Peyer's patch (tissue), 4 donors: ENCODE measurements around the gene DQX1. TPM values are rescaled to one million over a fixed set of nuclear protein-coding genes. Genes with fewer than 3 reads are reported as not detected.

Experiments used
- DNase-seq, 3 donors: peaks; one replicate each; pipeline ENCODE4 v3.0.0-alpha.2; 2017 to 2019
- H3K27ac ChIP-seq, 4 donors: fragments of 200-600 bp; sonication (generic); one replicate each; pipeline ENCODE4 v1.5.1; 2016 to 2019
- H3K27me3 ChIP-seq, 2 donors: fragments of 200-600 bp; sonication (generic); one replicate each; pipeline ENCODE4 v1.5.1; 2019
- H3K36me3 ChIP-seq, 3 donors: fragments of 200-600 bp; sonication (generic); one replicate each; pipeline ENCODE4 v1.5.1; 2016 to 2019
- H3K4me1 ChIP-seq, 4 donors: fragments of 200-600 bp; sonication (generic); one replicate each; pipeline ENCODE4 v1.5.1; 2016 to 2019
- H3K4me3 ChIP-seq, 4 donors: fragments of 200-600 bp; sonication (generic); 1 replicate in 3 of 4; 2 replicates in 1 of 4; pipeline ENCODE4 v1.5.1; 2016 to 2019; ENCODE audit warnings: mild to moderate bottlenecking in 1 of 4
- H3K9me3 ChIP-seq, 4 donors: fragments of 200-600 bp; sonication (generic); one replicate each; pipeline ENCODE4 v1.5.1; 2016 to 2019; ENCODE audit warnings: mild to moderate bottlenecking in 1 of 4
- CTCF ChIP-seq, 6 experiments: fragments of 450-650 bp in 4 of 6; fragments of 200-600 bp in 2 of 6; sonication (generic) in 1 of 6; IDR thresholded peaks; one replicate each; pipeline ENCODE4 v1.5.1; 2017 to 2019; ENCODE audit warnings: antibody characterized with exemption in 6 of 6, mild to moderate bottlenecking in 3 of 6, moderate library complexity in 1 of 6
- POLR2A ChIP-seq, 2 donors: fragments of 450-650 bp; IDR thresholded peaks; one replicate each; pipeline ENCODE4 v1.5.1; 2017; ENCODE audit warnings: antibody characterized with exemption in 2 of 2, mild to moderate bottlenecking in 2 of 2, moderate library complexity in 2 of 2
- total RNA-seq, 4 donors: library from RNA; depleted of rRNA; stranded (reverse); fragments of >200 nt; gene quantifications; one replicate each; pipeline ENCODE4 v1.1.0, GENCODE V29; 2016

The DQX1 gene
- total RNA-seq, 4 donors from 2014 or later: 14.0 to 116 (median 75.3) TPM

- Histone ChIP-seq H3K4me1 (peaks cover 0 to 11% (median 8%) of the 10 kb centered on the region in 4 donors), H3K36me3 (peaks cover 0 to 11% (median 0%) of the 10 kb centered on the region in 3 donors), H3K4me3 (no peak overlapping the region), H3K9me3 (no peaks in the 10 kb centered on the region), H3K27me3 (no peaks in the 10 kb centered on the region), H3K27ac (no peak overlapping the region)
- TF ChIP-seq CTCF (IDR thresholded peaks at IDR 0.05) (no peak), POLR2A (IDR thresholded peaks at IDR 0.05) (no peak)
- DNase-seq: no peak
These were observed 8.4 kb upstream of the DQX1 start for GRCh38 chr2:74534411-74534810.

GRCh38 chr2:74533464-74533863 lies 7.4 kb upstream of the DQX1 start:
- Histone ChIP-seq H3K36me3 (peaks cover 0 to 11% (median 0%) of the 10 kb centered on the region in 3 donors), H3K9me3 (no peaks in the 10 kb centered on the region), H3K27me3 (no peaks in the 10 kb centered on the region), H3K4me3 (no peak overlapping the region), H3K4me1 (peaks cover 0 to 16% (median 9%) of the 10 kb centered on the region in 4 donors), H3K27ac (no peak overlapping the region)
- DNase-seq: no peak
- TF ChIP-seq POLR2A (IDR thresholded peaks at IDR 0.05): no peak
- no peak for TF ChIP-seq CTCF (IDR thresholded peaks at IDR 0.05)

GRCh38 chr2:74532222-74532621 lies 6.2 kb upstream of the DQX1 start:
- H3K27me3 ChIP-seq: no peaks in the 10 kb centered on the region
- peaks cover 0 to 20% (median 0%) of the 10 kb centered on the region in 3 donors for H3K36me3 ChIP-seq
- TF ChIP-seq CTCF (IDR thresholded peaks at IDR 0.05) (peak in 3 of 6 experiments; percentile 56 to 76 (median 60)), POLR2A (IDR thresholded peaks at IDR 0.05) (no peak)
- no peak overlapping the region for H3K27ac ChIP-seq
- DNase-seq: no peak
- H3K4me1 ChIP-seq: peaks cover 0 to 22% (median 11%) of the 10 kb centered on the region in 4 donors
- H3K4me3 ChIP-seq: no peak overlapping the region
- no peaks in the 10 kb centered on the region for H3K9me3 ChIP-seq

GRCh38 chr2:74531666-74532065 lies 5.6 kb upstream of the DQX1 start:
- peaks cover 0 to 26% (median 0%) of the 10 kb centered on the region in 3 donors for H3K36me3 ChIP-seq
- H3K27ac ChIP-seq: no peak overlapping the region
- no peaks in the 10 kb centered on the region for H3K27me3 ChIP-seq
- peaks cover 0 to 22% (median 11%) of the 10 kb centered on the region in 4 donors for H3K4me1 ChIP-seq
- H3K4me3 ChIP-seq: no peak overlapping the region
- TF ChIP-seq CTCF (IDR thresholded peaks at IDR 0.05) (no peak), POLR2A (IDR thresholded peaks at IDR 0.05) (no peak)
- no peak for DNase-seq
- no peaks in the 10 kb centered on the region for H3K9me3 ChIP-seq

- Histone ChIP-seq H3K27ac (peak overlapping the region; percentile 77 to 94 (median 92)), H3K9me3 (no peaks in the 10 kb centered on the region), H3K36me3 (peaks cover 0 to 30% (median 0%) of the 10 kb centered on the region in 3 donors), H3K4me1 (peaks cover 0 to 22% (median 11%) of the 10 kb centered on the region in 4 donors), H3K27me3 (no peaks in the 10 kb centered on the region), H3K4me3 (peak overlapping the region; percentile 58 to 92 (median 76))
- TF ChIP-seq POLR2A (IDR thresholded peaks at IDR 0.05) (no peak), CTCF (IDR thresholded peaks at IDR 0.05) (no peak)
- DNase-seq: peak; percentile 54 to 78 (median 70)
These were observed 4.5 kb upstream of the DQX1 start for GRCh38 chr2:74530239-74531187.
